Testis (tissue), 5 donors: ENCODE results near the gene POU5F2. TPM values are rescaled to one million over a fixed set of nuclear protein-coding genes. Genes with fewer than 3 reads are reported as not detected.

Source experiments
- DNase-seq: peaks from one replicate; pipeline ENCODE4 v3.0.0-alpha.2; 2019
- H3K27ac ChIP-seq, 2 donors: fragments of 200-600 bp; sonication (generic); one replicate each; pipeline ENCODE4 v1.5.1; 2019
- H3K27me3 ChIP-seq: fragments of 200-600 bp; sonication (generic); one replicate; pipeline ENCODE4 v1.5.1; 2019
- H3K36me3 ChIP-seq: fragments of 200-600 bp; sonication (generic); one replicate; pipeline ENCODE4 v1.5.1; 2017; ENCODE audit warnings: low read depth; ENCODE audit errors: missing control alignments
- H3K4me1 ChIP-seq: fragments of 200-600 bp; sonication (generic); one replicate; pipeline ENCODE4 v1.5.1; 2019
- H3K4me3 ChIP-seq, 2 donors: fragments of 200-600 bp; sonication (generic); one replicate each; pipeline ENCODE4 v1.5.1; 2017 to 2019
- H3K9me3 ChIP-seq: fragments of 200-600 bp; sonication (generic); one replicate; pipeline ENCODE4 v1.5.1; 2017
- CTCF ChIP-seq, 3 experiments: fragments of 450-650 bp in 2 of 3; fragments of 200-600 bp in 1 of 3; sonication (generic) in 1 of 3; IDR thresholded peaks; one replicate each; pipeline ENCODE4 v1.5.1; 2016 to 2019; ENCODE audit warnings: antibody characterized with exemption in 3 of 3, mild to moderate bottlenecking in 2 of 3, moderate library complexity in 1 of 3
- POLR2A ChIP-seq: fragments of 450-650 bp; IDR thresholded peaks from one replicate; pipeline ENCODE4 v1.6.1; 2017; ENCODE audit warnings: antibody characterized with exemption, mild to moderate bottlenecking, moderate library complexity
- WGBS, 2 donors: methylation state at CpG; one replicate each; pipeline ENCODE4 v1.1.5; 2018; 5-methylcytosine and 5-hydroxymethylcytosine counted together
- intact Hi-C: fragments of 100-400 bp; cut with DNase I; formaldehyde crosslinking; loops from one replicate; pipeline ENCODE4 v1.15.1; 2023; ENCODE audit warnings: low total_unique reads
- long read RNA-seq, 2 donors: transcript quantifications; one replicate each; lab custom pipeline, GENCODE V29; 2026
- polyA plus RNA-seq: library from polyadenylated mRNA; stranded (reverse); fragments of 350-450 nt; fragmentation: Illumina TruSeq; extraction: RNeasy Lipid Tissue Mini Kit (QIAGEN cat#74804); gene quantifications from one replicate; pipeline ENCODE4 v1.2.3, GENCODE V29; 2014; ENCODE audit warnings: low read depth, low replicate concordance; ENCODE audit not compliant: insufficient read depth
- total RNA-seq, 2 donors: library from RNA; depleted of rRNA; stranded (reverse); fragments of >200 nt; gene quantifications; one replicate each; pipeline ENCODE4 v1.2.3, GENCODE V29; 2016

POU5F2 gene
- total RNA-seq (1 to 10 TPM; 6.5 TPM), polyA plus RNA-seq (5.2 TPM)
- long read RNA-seq, donor 1, full-length matches to known transcripts: 6 of 6 reads
- long read RNA-seq, donor 1, partial matches to known transcripts: 0 of 6 reads
- long read RNA-seq, donor 1, other reads (novel, unspliced or antisense): 0 of 6 reads
- long read RNA-seq, donor 2, full-length matches to known transcripts: 2 of 2 reads
- long read RNA-seq, donor 2, partial matches to known transcripts: 0 of 2 reads
- long read RNA-seq, donor 2, other reads (novel, unspliced or antisense): 0 of 2 reads

DNA sequence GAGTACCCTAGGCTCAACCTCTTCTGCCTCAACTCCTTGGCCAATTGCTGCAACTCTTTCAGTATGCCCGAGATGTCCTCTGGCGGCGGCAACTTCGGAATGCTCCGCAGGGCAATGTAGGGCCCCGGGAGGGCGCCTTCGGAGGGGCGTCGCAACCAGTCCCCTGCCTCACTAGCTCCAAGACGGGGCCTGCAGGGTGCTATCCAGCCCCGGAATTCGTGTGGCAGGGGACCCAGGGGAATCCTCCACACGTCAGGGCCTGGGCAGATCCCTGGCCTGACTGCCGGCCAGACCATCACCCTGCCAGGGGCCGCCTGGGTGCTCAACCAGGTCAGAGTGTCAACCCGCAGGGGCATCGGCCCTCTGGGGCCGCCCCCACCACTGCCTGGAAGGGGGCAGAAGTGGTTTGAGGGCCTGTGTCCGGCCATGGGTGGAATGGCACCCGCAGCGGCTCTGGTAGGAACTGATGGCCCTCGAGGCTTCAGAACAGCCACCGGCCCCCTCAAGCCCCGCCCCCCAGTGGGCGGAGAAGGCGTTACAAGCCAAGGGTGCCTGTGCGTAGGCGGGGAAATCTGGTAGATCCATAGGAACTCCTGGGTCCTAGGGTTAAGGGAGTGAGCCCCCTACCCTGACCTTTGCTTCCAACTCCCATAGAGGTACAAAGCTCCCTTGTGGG lies at the start of gene POU5F2:
Gene POU5F2, minus strand, starts transcription at position 465 of the 676 bp plus-strand sequence. Its CDS starts 37 bp downstream, at position 428.
- WGBS, 2 donors: 45 to 77% methylated on average over 3 to 28 of the region's 29 CpGs
- intact Hi-C loops: no loop called here
- Histone ChIP-seq H3K4me1 (no peaks in the 10 kb centered on the region), H3K4me3 (peak within 1 kb of the TSS; percentile 26 to 29), H3K27ac (no peak within 1 kb of the TSS), H3K9me3 (no peaks in the 10 kb centered on the region), H3K36me3 (no peaks in the 10 kb centered on the region), H3K27me3 (no peaks in the 10 kb centered on the region)
- TF ChIP-seq POLR2A (no peak), CTCF (IDR thresholded peaks at IDR 0.05) (no peak)
- peak; percentile 41 for DNase-seq

DNA sequence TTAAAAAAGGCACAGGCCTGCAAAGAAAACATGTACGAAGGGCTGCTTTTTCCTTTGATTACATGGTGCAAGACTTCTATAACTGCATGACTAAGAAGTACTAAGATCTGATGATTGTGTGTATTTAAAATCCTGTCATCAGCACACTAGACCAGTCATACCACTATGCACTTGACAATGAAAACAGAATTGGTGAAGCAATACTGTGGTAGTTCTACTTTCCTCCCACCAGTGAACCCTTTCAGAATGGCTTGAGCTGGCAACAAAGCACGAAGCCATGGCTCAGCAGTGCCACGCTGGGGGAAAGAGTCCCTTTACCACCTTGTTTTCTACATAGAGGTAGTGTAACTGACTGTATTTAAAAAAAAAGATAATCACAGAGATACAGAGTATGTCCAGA lies 49.0 kb upstream of the POU5F2 start:
- intact Hi-C loops: no loop called here
- H3K4me3 ChIP-seq: no peak overlapping the region
- no peak overlapping the region for H3K27ac ChIP-seq
- H3K4me1 ChIP-seq: no peaks in the 10 kb centered on the region
- 93 to 94% methylated on average over 3 of the region's 3 CpGs for WGBS, 2 donors
- no peaks in the 10 kb centered on the region for H3K36me3 ChIP-seq
- H3K9me3 ChIP-seq: no peaks in the 10 kb centered on the region
- DNase-seq: no peak
- H3K27me3 ChIP-seq: no peaks in the 10 kb centered on the region
- TF ChIP-seq CTCF (IDR thresholded peaks at IDR 0.05) (no peak), POLR2A (no peak)

GRCh38 chr5:93789173-93790067 lies 48.0 kb upstream of the POU5F2 start:
- H3K9me3 ChIP-seq: no peaks in the 10 kb centered on the region
- no peaks in the 10 kb centered on the region for H3K36me3 ChIP-seq
- no peak for DNase-seq
- no peaks in the 10 kb centered on the region for H3K27me3 ChIP-seq
- WGBS, 2 donors: 70 to 78% methylated on average over 5 of the region's 5 CpGs
- H3K27ac ChIP-seq: no peak overlapping the region
- TF ChIP-seq CTCF (IDR thresholded peaks at IDR 0.05) (no peak), POLR2A (no peak)
- H3K4me3 ChIP-seq: no peak overlapping the region
- intact Hi-C loops: no loop called here
- H3K4me1 ChIP-seq: no peaks in the 10 kb centered on the region

GRCh38 chr5:93787598-93787997 lies 46.2 kb upstream of the POU5F2 start:
- DNase-seq: no peak
- TF ChIP-seq POLR2A (no peak), CTCF (IDR thresholded peaks at IDR 0.05) (no peak)
- H3K4me3 ChIP-seq: no peak overlapping the region
- no peak overlapping the region for H3K27ac ChIP-seq
- no peaks in the 10 kb centered on the region for H3K27me3 ChIP-seq
- no peaks in the 10 kb centered on the region for H3K4me1 ChIP-seq
- intact Hi-C loops: no loop called here
- 48 to 66% methylated on average over 1 of the region's 1 CpG for WGBS, 2 donors
- H3K9me3 ChIP-seq: no peaks in the 10 kb centered on the region
- no peaks in the 10 kb centered on the region for H3K36me3 ChIP-seq
